Ammon's horn (tissue), 1 donor: Measurements from ENCODE around the gene C2orf15.
"Not testable (repeated sequence)": the region's sequence is repeated elsewhere in the genome, so short reads cannot be mapped to it uniquely, and the experiment has no call there.

Experiments used
- DNase-seq: peaks from one replicate; pipeline ENCODE4 v3.0.0-alpha.2; 2016; ENCODE audit warnings: low spot score

Gene C2orf15

GRCh38 chr2:99141110-99142108 lies at the start of gene C2orf15:
C2orf15 (plus strand) TSS chr2:99141707; CDS start chr2:99150559, 8,852 bp downstream.
- peak; percentile 97 for DNase-seq

- DNase-seq, result no peak
Measured at GRCh38 chr2:99096728-99097127, 44.8 kb upstream of the C2orf15 start.

- DNase-seq, result peak; percentile 39
Measured at GRCh38 chr2:99101697-99102096, 39.8 kb upstream of the C2orf15 start.

GRCh38 chr2:99104006-99104405 lies 37.5 kb upstream of the C2orf15 start:
- DNase-seq, result no peak

GRCh38 chr2:99106913-99107312 lies 34.6 kb upstream of the C2orf15 start:
- no peak for DNase-seq

- DNase-seq, result no peak
Measured at GRCh38 chr2:99111236-99111635, 30.3 kb upstream of the C2orf15 start.

GRCh38 chr2:99111945-99112344 lies 29.6 kb upstream of the C2orf15 start:
- DNase-seq, result no peak

- peak; percentile 48 for DNase-seq
Measured at GRCh38 chr2:99112617-99113016, 28.9 kb upstream of the C2orf15 start.

GRCh38 chr2:99127981-99128380 lies 13.5 kb upstream of the C2orf15 start:
- DNase-seq, result no peak

- not testable (repeated sequence) for DNase-seq
Measured at GRCh38 chr2:99135044-99135556, 6.4 kb upstream of the C2orf15 start.

- DNase-seq, result no peak
Measured at GRCh38 chr2:99139003-99139402, 2.5 kb upstream of the C2orf15 start.

GRCh38 chr2:99140056-99140859 lies 1.2 kb upstream of the C2orf15 start:
- DNase-seq, result no peak

- no peak for DNase-seq
Measured at GRCh38 chr2:99140860-99141109, 722 bp upstream of the C2orf15 start.

GRCh38 chr2:99150706-99151105 lies 9.2 kb downstream of the C2orf15 start:
- DNase-seq, result no peak

- DNase-seq, result no peak
Measured at GRCh38 chr2:99152199-99152895, 10.8 kb downstream of the C2orf15 start.

GRCh38 chr2:99153921-99154604 lies 12.6 kb downstream of the C2orf15 start:
- DNase-seq, result no peak

- DNase-seq, result peak; percentile 95
Measured at GRCh38 chr2:99154643-99155536, 13.4 kb downstream of the C2orf15 start, which contains the start of the genes LIPT1 and TSGA10. LIPT1 (plus strand) TSS chr2:99154967; CDS start chr2:99161958, 6,991 bp downstream. TSGA10 (minus strand) TSS chr2:99154942; CDS start chr2:99109439, 45,503 bp downstream.

GRCh38 chr2:99156891-99157290 lies 15.4 kb downstream of the C2orf15 start:
- DNase-seq, result no peak

GRCh38 chr2:99158599-99158998 lies 17.1 kb downstream of the C2orf15 start:
- DNase-seq, result no peak

GRCh38 chr2:99159594-99159993 lies 18.1 kb downstream of the C2orf15 start:
- no peak for DNase-seq
